IMR-90 (cell line): Measurements from ENCODE around the gene ACSF2. TPM values are rescaled to one million over a fixed set of nuclear protein-coding genes. Genes with fewer than 3 reads are reported as not detected.

Experiments used
- ATAC-seq: fragments of 200-7000 bp; cut with Tn5 transposase; 2 replicates; pipeline ENCODE4 v1.9.1; 2020; ENCODE audit warnings: low read depth, mild to moderate bottlenecking, moderate library complexity
- BruUV-seq: library from RNA; stranded (reverse); fragments of 400-500 nt; replicated peaks from 2 replicates; lab custom pipeline; 2021; lab: Mats Ljungman, UMichigan
- CTCF ChIA-PET: fragments of 300-600 bp; formaldehyde crosslinking; extraction: SDS; loops from one replicate; lab custom pipeline; 2021; ENCODE audit warnings: antibody characterized with exemption; lab: Yijun Ruan, JAX
- POLR2A ChIA-PET: fragments of 300-600 bp; sonication (Branson Sonifier 250); formaldehyde crosslinking; loops from one replicate; lab custom pipeline; 2022; ENCODE audit warnings: antibody characterized with exemption; ENCODE audit not compliant: unreplicated experiment; lab: Charles Lee
- DNase-seq: peaks from one replicate; pipeline ENCODE4 v3.0.0; 2013
- H2AFZ ChIP-seq: replicated peaks from 2 replicates; pipeline ENCODE3; 2013; ENCODE audit warnings: low read length, mild to moderate bottlenecking; ENCODE audit not compliant: poor library complexity
- H2AK5ac ChIP-seq: 2 replicates; pipeline ENCODE4 v1.6.1; 2013; ENCODE audit warnings: low read depth, low read length, inconsistent platforms
- H2AK9ac ChIP-seq: replicated peaks from 2 replicates; pipeline ENCODE3; 2013; ENCODE audit warnings: mild to moderate bottlenecking, low read depth, low read length, moderate library complexity; ENCODE audit not compliant: poor library complexity
- H2BK120ac ChIP-seq: 2 replicates; pipeline ENCODE4 v1.6.1; 2013; ENCODE audit warnings: low read depth, low read length, inconsistent platforms
- H2BK15ac ChIP-seq: 3 replicates; pipeline ENCODE4 v1.6.1; 2013; ENCODE audit warnings: low read depth, low read length, inconsistent platforms
- H2BK20ac ChIP-seq: 2 replicates; pipeline ENCODE4 v1.6.1; 2013; ENCODE audit warnings: low read depth, mild to moderate bottlenecking, inconsistent platforms, low read length, moderate library complexity
- H2BK5ac ChIP-seq: 2 replicates; pipeline ENCODE4 v1.6.1; 2013; ENCODE audit warnings: mild to moderate bottlenecking, low read depth, low read length, inconsistent platforms; ENCODE audit not compliant: poor library complexity, severe bottlenecking
- H3K14ac ChIP-seq: replicated peaks from 2 replicates; pipeline ENCODE4 v1.6.1; 2013; ENCODE audit warnings: low read depth, low read length, inconsistent platforms
- H3K18ac ChIP-seq: 2 replicates; pipeline ENCODE4 v1.6.1; 2013; ENCODE audit warnings: low read depth, low read length, control low read depth
- H3K23ac ChIP-seq: 2 replicates; pipeline ENCODE4 v1.6.1; 2013; ENCODE audit warnings: low read depth, low read length, inconsistent platforms
- H3K27ac ChIP-seq: 2 replicates; pipeline ENCODE4 v1.5.1; 2013; ENCODE audit warnings: mild to moderate bottlenecking, control low read depth, low read length; ENCODE audit not compliant: insufficient read depth
- H3K27me3 ChIP-seq: 2 replicates; pipeline ENCODE4 v1.6.1; 2013; ENCODE audit warnings: low read length; ENCODE audit not compliant: control insufficient read depth, insufficient read depth
- H3K36me3 ChIP-seq: 2 replicates; pipeline ENCODE4 v1.6.1; 2013; ENCODE audit warnings: low read length, mixed read lengths; ENCODE audit not compliant: control insufficient read depth, insufficient read depth
- H3K4ac ChIP-seq: 2 replicates; pipeline ENCODE4 v1.6.1; 2013; ENCODE audit warnings: low read depth, low read length, inconsistent platforms
- H3K4me1 ChIP-seq: 2 replicates; pipeline ENCODE4 v1.6.1; 2013; ENCODE audit warnings: low read length, mixed read lengths; ENCODE audit not compliant: control insufficient read depth, insufficient read depth
- H3K4me2 ChIP-seq: 2 replicates; pipeline ENCODE4 v1.6.1; 2013; ENCODE audit warnings: low read depth, mild to moderate bottlenecking, control low read depth, low read length, moderate library complexity
- H3K4me3 ChIP-seq: 2 replicates; pipeline ENCODE4 v1.5.1; 2013; ENCODE audit warnings: low read depth, mild to moderate bottlenecking, control low read depth, low read length, moderate library complexity; ENCODE audit not compliant: insufficient read depth
- H3K56ac ChIP-seq: 2 replicates; pipeline ENCODE4 v1.6.1; 2013; ENCODE audit warnings: low read length, inconsistent platforms; ENCODE audit not compliant: insufficient read depth; ENCODE audit errors: extremely low read depth
- H3K79me1 ChIP-seq, 2 experiments: 2 replicates each; pipeline ENCODE4 v1.6.1; 2013; ENCODE audit warnings: low read length in 2 of 2, inconsistent platforms in 1 of 2, low read depth in 1 of 2
- H3K9ac ChIP-seq: 2 replicates; pipeline ENCODE4 v1.6.1; 2013; ENCODE audit warnings: low read depth, low read length, control low read depth
- H3K9me1 ChIP-seq: 2 replicates; pipeline ENCODE4 v1.6.1; 2013; ENCODE audit warnings: low read length, inconsistent platforms; ENCODE audit not compliant: insufficient read depth
- H3K9me3 ChIP-seq: 2 replicates; pipeline ENCODE4 v1.6.1; 2013; ENCODE audit warnings: low read length; ENCODE audit not compliant: control insufficient read depth, insufficient read depth
- H4K20me1 ChIP-seq: 2 replicates; pipeline ENCODE4 v1.6.1; 2013; ENCODE audit warnings: low read length, inconsistent platforms; ENCODE audit not compliant: insufficient read depth
- H4K5ac ChIP-seq: 2 replicates; pipeline ENCODE4 v1.6.1; 2013; ENCODE audit warnings: mild to moderate bottlenecking, low read depth, low read length, control low read depth
- H4K8ac ChIP-seq, 2 experiments: 2 replicates each; pipeline ENCODE4 v1.6.1; 2013; ENCODE audit warnings: low read depth in 2 of 2, low read length in 2 of 2, control low read depth in 1 of 2, inconsistent platforms in 1 of 2
- H4K91ac ChIP-seq: 2 replicates; pipeline ENCODE4 v1.6.1; 2013; ENCODE audit warnings: low read depth, low read length, inconsistent platforms; ENCODE audit not compliant: insufficient read depth
- BHLHE40 ChIP-seq: fragments of 150-350 bp; IDR thresholded peaks from 2 replicates; pipeline ENCODE4 v1.6.1; 2016; ENCODE audit warnings: mild to moderate bottlenecking, low read depth, low read length
- whole genome bisulfite sequencing, 2 experiments: methylation state at CpG; one replicate each; pipeline versions ENCODE4 v1.1.5 to v1.1.7; 2013; ENCODE audit warnings: missing lambda C conversion rate in 2 of 2; ENCODE audit not compliant: insufficient read length in 1 of 2; ENCODE audit errors: extremely low coverage in 2 of 2; 5-methylcytosine and 5-hydroxymethylcytosine counted together
- dilution Hi-C: fragments of 300-500 bp; cut with HindIII; formaldehyde crosslinking; loops from one replicate; pipeline ENCODE4 v1.14.3; 2018; ENCODE audit warnings: low sequenced_read_pairs; ENCODE audit not compliant: unreplicated experiment
- in situ Hi-C: fragments of 300-500 bp; cut with MboI; formaldehyde crosslinking; loops from 3 replicates; pipeline ENCODE4 v1.14.3; 2019; ENCODE audit warnings: low sequenced_read_pairs, inconsistent platforms, mixed read lengths
- intact Hi-C: fragments of 100-400 bp; cut with micrococcal nuclease; formaldehyde crosslinking; loops from 2 replicates; pipeline ENCODE4 v1.10.0; 2022
- polyA plus RNA-seq, 3 experiments: library from polyadenylated mRNA; depleted of rRNA; stranded (reverse); fragments of >200 nt; gene quantifications; 2 replicates each; pipeline ENCODE4 v1.2.3, GENCODE V29; 2012; ENCODE audit warnings: low replicate concordance in 1 of 3
- total RNA-seq: library from RNA; depleted of rRNA; stranded (reverse); fragments of >200 nt; gene quantifications from 2 replicates; pipeline ENCODE4 v1.2.3, GENCODE V29; 2012

The ACSF2 gene
- total and polyA plus RNA-seq, 2 of the 4 experiments (the other 2 are of a cell fraction): 18.5 to 27.2 TPM

DNA sequence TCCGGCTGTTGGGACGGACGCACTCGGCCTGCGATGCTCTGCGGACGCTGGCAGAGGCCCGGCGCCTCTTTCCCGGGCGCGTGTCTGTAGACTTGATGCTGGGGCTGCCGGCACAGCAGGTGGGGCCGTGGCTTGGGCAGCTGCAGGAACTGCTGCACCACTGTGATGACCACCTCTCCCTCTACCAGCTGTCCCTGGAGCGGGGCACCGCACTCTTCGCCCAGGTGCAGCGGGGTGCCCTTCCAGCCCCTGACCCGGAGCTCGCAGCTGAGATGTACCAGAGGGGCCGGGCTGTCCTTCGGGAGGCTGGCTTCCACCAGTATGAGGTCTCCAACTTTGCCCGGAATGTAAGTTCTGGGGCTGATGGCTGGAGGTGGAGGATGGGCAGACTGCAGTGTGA, 56.1 kb downstream of the ACSF2 start:
- in situ Hi-C loops (loop anchor here (10.0 kb wide), 1 partner anchor 213 kb away; no protein-coding TSS in a partner anchor), dilution Hi-C loops (no loop called here)
- TF ChIP-seq BHLHE40: no peak

More for the DNA sequence above, 56.1 kb downstream of the ACSF2 start:
- Histone ChIP-seq H3K23ac (no peak overlapping the region), H2BK20ac (no peak overlapping the region), H3K27me3 (no peaks in the 10 kb centered on the region), H2AFZ (no peak overlapping the region), H3K4me2 (no peak overlapping the region), H3K36me3 (peaks cover 18% of the 10 kb centered on the region), H3K14ac (no peak overlapping the region), H3K79me1 (peaks cover 11 to 32% of the 10 kb centered on the region in 2 experiments; a peak in 3 of 4 replicates), H4K20me1 (peaks cover 8% of the 10 kb centered on the region; the same call in 1 of the 2 replicates), H3K4me1 (peaks cover 4% of the 10 kb centered on the region), H3K4ac (no peak overlapping the region), H3K18ac (no peak overlapping the region), H4K91ac (no peak overlapping the region), H3K4me3 (no peak overlapping the region), H3K56ac (no peak overlapping the region), H4K5ac (no peak overlapping the region), H2AK9ac (no peak overlapping the region), H2BK5ac (no peak overlapping the region), H2BK15ac (no peak overlapping the region), H3K9ac (no peak overlapping the region), H4K8ac (no peak overlapping the region; a peak in 1 of 4 replicates), H3K27ac (no peak overlapping the region), H3K9me3 (no peaks in the 10 kb centered on the region), H3K9me1 (peaks cover 7% of the 10 kb centered on the region; the same call in 1 of the 2 replicates), H2AK5ac (no peak overlapping the region; the same call in 1 of the 2 replicates), H2BK120ac (no peak overlapping the region)
- POLR2A ChIA-PET: no interaction called here
- DNase-seq: no peak
- 67% methylated on average over 12 of the region's 23 CpGs; no CpG with 5 or more reads in 1 of the 2 experiments for WGBS, 2 experiments
- no peak for ATAC-seq
- BruUV-seq: no TSS peak
- intact Hi-C loops: loop anchor here (1.0 to 5.0 kb wide), 5 partner anchors 60 to 360 kb away; partner anchors contain the start of gene SPATA20
- CTCF ChIA-PET: interaction anchor here (0.6 kb wide), 1 partner anchor 18 kb away, joined by 4 read pairs; no protein-coding TSS in a partner anchor
